IMR-90 (cell line): ENCODE measurements around the gene RAPH1. TPM values are rescaled to one million over a fixed set of nuclear protein-coding genes. Genes with fewer than 3 reads are reported as not detected.

Source experiments
- ATAC-seq: fragments of 200-7000 bp; cut with Tn5 transposase; 2 replicates; pipeline ENCODE4 v1.9.1; 2020; ENCODE audit warnings: low read depth, mild to moderate bottlenecking, moderate library complexity
- BruUV-seq: library from RNA; stranded (reverse); fragments of 400-500 nt; replicated peaks from 2 replicates; lab custom pipeline; 2021; lab: Mats Ljungman, UMichigan
- CTCF ChIA-PET: fragments of 300-600 bp; formaldehyde crosslinking; extraction: SDS; loops from one replicate; lab custom pipeline; 2021; ENCODE audit warnings: antibody characterized with exemption; lab: Yijun Ruan, JAX
- POLR2A ChIA-PET: fragments of 300-600 bp; sonication (Branson Sonifier 250); formaldehyde crosslinking; loops from one replicate; lab custom pipeline; 2022; ENCODE audit warnings: antibody characterized with exemption; ENCODE audit not compliant: unreplicated experiment; lab: Charles Lee
- DNase-seq: peaks from one replicate; pipeline ENCODE4 v3.0.0; 2013
- H2AFZ ChIP-seq: replicated peaks from 2 replicates; pipeline ENCODE3; 2013; ENCODE audit warnings: low read length, mild to moderate bottlenecking; ENCODE audit not compliant: poor library complexity
- H2AK5ac ChIP-seq: 2 replicates; pipeline ENCODE4 v1.6.1; 2013; ENCODE audit warnings: low read depth, low read length, inconsistent platforms
- H2AK9ac ChIP-seq: replicated peaks from 2 replicates; pipeline ENCODE3; 2013; ENCODE audit warnings: mild to moderate bottlenecking, low read depth, low read length, moderate library complexity; ENCODE audit not compliant: poor library complexity
- H2BK120ac ChIP-seq: 2 replicates; pipeline ENCODE4 v1.6.1; 2013; ENCODE audit warnings: low read depth, low read length, inconsistent platforms
- H2BK15ac ChIP-seq: 3 replicates; pipeline ENCODE4 v1.6.1; 2013; ENCODE audit warnings: low read depth, low read length, inconsistent platforms
- H2BK20ac ChIP-seq: 2 replicates; pipeline ENCODE4 v1.6.1; 2013; ENCODE audit warnings: low read depth, mild to moderate bottlenecking, inconsistent platforms, low read length, moderate library complexity
- H2BK5ac ChIP-seq: 2 replicates; pipeline ENCODE4 v1.6.1; 2013; ENCODE audit warnings: mild to moderate bottlenecking, low read depth, low read length, inconsistent platforms; ENCODE audit not compliant: poor library complexity, severe bottlenecking
- H3K14ac ChIP-seq: replicated peaks from 2 replicates; pipeline ENCODE4 v1.6.1; 2013; ENCODE audit warnings: low read depth, low read length, inconsistent platforms
- H3K18ac ChIP-seq: 2 replicates; pipeline ENCODE4 v1.6.1; 2013; ENCODE audit warnings: low read depth, low read length, control low read depth
- H3K23ac ChIP-seq: 2 replicates; pipeline ENCODE4 v1.6.1; 2013; ENCODE audit warnings: low read depth, low read length, inconsistent platforms
- H3K27ac ChIP-seq: 2 replicates; pipeline ENCODE4 v1.5.1; 2013; ENCODE audit warnings: mild to moderate bottlenecking, control low read depth, low read length; ENCODE audit not compliant: insufficient read depth
- H3K27me3 ChIP-seq: 2 replicates; pipeline ENCODE4 v1.6.1; 2013; ENCODE audit warnings: low read length; ENCODE audit not compliant: control insufficient read depth, insufficient read depth
- H3K36me3 ChIP-seq: 2 replicates; pipeline ENCODE4 v1.6.1; 2013; ENCODE audit warnings: low read length, mixed read lengths; ENCODE audit not compliant: control insufficient read depth, insufficient read depth
- H3K4ac ChIP-seq: 2 replicates; pipeline ENCODE4 v1.6.1; 2013; ENCODE audit warnings: low read depth, low read length, inconsistent platforms
- H3K4me1 ChIP-seq: 2 replicates; pipeline ENCODE4 v1.6.1; 2013; ENCODE audit warnings: low read length, mixed read lengths; ENCODE audit not compliant: control insufficient read depth, insufficient read depth
- H3K4me2 ChIP-seq: 2 replicates; pipeline ENCODE4 v1.6.1; 2013; ENCODE audit warnings: low read depth, mild to moderate bottlenecking, control low read depth, low read length, moderate library complexity
- H3K4me3 ChIP-seq: 2 replicates; pipeline ENCODE4 v1.5.1; 2013; ENCODE audit warnings: low read depth, mild to moderate bottlenecking, control low read depth, low read length, moderate library complexity; ENCODE audit not compliant: insufficient read depth
- H3K56ac ChIP-seq: 2 replicates; pipeline ENCODE4 v1.6.1; 2013; ENCODE audit warnings: low read length, inconsistent platforms; ENCODE audit not compliant: insufficient read depth; ENCODE audit errors: extremely low read depth
- H3K79me1 ChIP-seq, 2 experiments: 2 replicates each; pipeline ENCODE4 v1.6.1; 2013; ENCODE audit warnings: low read length in 2 of 2, inconsistent platforms in 1 of 2, low read depth in 1 of 2
- H3K9ac ChIP-seq: 2 replicates; pipeline ENCODE4 v1.6.1; 2013; ENCODE audit warnings: low read depth, low read length, control low read depth
- H3K9me1 ChIP-seq: 2 replicates; pipeline ENCODE4 v1.6.1; 2013; ENCODE audit warnings: low read length, inconsistent platforms; ENCODE audit not compliant: insufficient read depth
- H3K9me3 ChIP-seq: 2 replicates; pipeline ENCODE4 v1.6.1; 2013; ENCODE audit warnings: low read length; ENCODE audit not compliant: control insufficient read depth, insufficient read depth
- H4K20me1 ChIP-seq: 2 replicates; pipeline ENCODE4 v1.6.1; 2013; ENCODE audit warnings: low read length, inconsistent platforms; ENCODE audit not compliant: insufficient read depth
- H4K5ac ChIP-seq: 2 replicates; pipeline ENCODE4 v1.6.1; 2013; ENCODE audit warnings: mild to moderate bottlenecking, low read depth, low read length, control low read depth
- H4K8ac ChIP-seq, 2 experiments: 2 replicates each; pipeline ENCODE4 v1.6.1; 2013; ENCODE audit warnings: low read depth in 2 of 2, low read length in 2 of 2, control low read depth in 1 of 2, inconsistent platforms in 1 of 2
- H4K91ac ChIP-seq: 2 replicates; pipeline ENCODE4 v1.6.1; 2013; ENCODE audit warnings: low read depth, low read length, inconsistent platforms; ENCODE audit not compliant: insufficient read depth
- CEBPB ChIP-seq: IDR thresholded peaks from 2 replicates; pipeline ENCODE4 v1.6.1; 2012; ENCODE audit warnings: low read depth, low read length, improper control_type of control experiment
- MXI1 ChIP-seq: IDR thresholded peaks from 2 replicates; pipeline ENCODE4 v1.6.1; 2012; ENCODE audit warnings: low read depth, mild to moderate bottlenecking, low read length, moderate library complexity, borderline replicate concordance
- RAD21 ChIP-seq: IDR thresholded peaks from 2 replicates; pipeline ENCODE4 v1.6.1; 2012; ENCODE audit warnings: low read length, improper control_type of control experiment
- dilution Hi-C: fragments of 300-500 bp; cut with HindIII; formaldehyde crosslinking; loops from one replicate; pipeline ENCODE4 v1.14.3; 2018; ENCODE audit warnings: low sequenced_read_pairs; ENCODE audit not compliant: unreplicated experiment
- in situ Hi-C: fragments of 300-500 bp; cut with MboI; formaldehyde crosslinking; loops from 3 replicates; pipeline ENCODE4 v1.14.3; 2019; ENCODE audit warnings: low sequenced_read_pairs, inconsistent platforms, mixed read lengths
- intact Hi-C: fragments of 100-400 bp; cut with micrococcal nuclease; formaldehyde crosslinking; loops from 2 replicates; pipeline ENCODE4 v1.10.0; 2022
- polyA plus RNA-seq, 3 experiments: library from polyadenylated mRNA; depleted of rRNA; stranded (reverse); fragments of >200 nt; gene quantifications; 2 replicates each; pipeline ENCODE4 v1.2.3, GENCODE V29; 2012; ENCODE audit warnings: low replicate concordance in 1 of 3
- total RNA-seq: library from RNA; depleted of rRNA; stranded (reverse); fragments of >200 nt; gene quantifications from 2 replicates; pipeline ENCODE4 v1.2.3, GENCODE V29; 2012

The RAPH1 gene
- total and polyA plus RNA-seq, 2 of the 4 experiments (the other 2 are of a cell fraction): 7.5 to 15.1 TPM

- Histone ChIP-seq H3K4me3 (no peak overlapping the region), H2AK9ac (no peak overlapping the region), H3K9ac (no peak overlapping the region), H4K91ac (no peak overlapping the region), H3K4me1 (no peaks in the 10 kb centered on the region), H2AK5ac (no peak overlapping the region), H3K14ac (no peak overlapping the region), H3K9me3 (no peaks in the 10 kb centered on the region), H4K20me1 (no peaks in the 10 kb centered on the region), H3K36me3 (peaks cover 15% of the 10 kb centered on the region), H3K4me2 (no peak overlapping the region), H3K4ac (no peak overlapping the region), H2BK15ac (no peak overlapping the region), H3K56ac (no peak overlapping the region), H2BK5ac (no peak overlapping the region), H4K5ac (no peak overlapping the region), H2AFZ (no peak overlapping the region), H3K79me1 (peaks cover 7 to 15% of the 10 kb centered on the region in 2 experiments; a peak in 3 of 4 replicates), H3K27me3 (no peaks in the 10 kb centered on the region), H3K18ac (no peak overlapping the region), H4K8ac (no peak overlapping the region; a peak in 1 of 4 replicates), H2BK20ac (no peak overlapping the region), H3K27ac (no peak overlapping the region), H2BK120ac (no peak overlapping the region), H3K9me1 (peaks cover 3% of the 10 kb centered on the region; the same call in 1 of the 2 replicates), H3K23ac (no peak overlapping the region)
- ATAC-seq (no peak), DNase-seq (peak; percentile 27)
- dilution Hi-C loops (no loop called here), in situ Hi-C loops (no loop called here), intact Hi-C loops (no loop called here)
- TF ChIP-seq MXI1: no peak
- TF ChIP-seq CEBPB: peak; percentile 50
- TF ChIP-seq RAD21: no peak
- POLR2A ChIA-PET: no interaction called here
- BruUV-seq: no TSS peak
- CTCF ChIA-PET: no interaction called here
Measured at GRCh38 chr2:203461746-203462145, 73.4 kb downstream of the RAPH1 start.
